H1 (cell line): ENCODE measurements around the gene PIEZO1. TPM values are rescaled to one million over a fixed set of nuclear protein-coding genes. Genes with fewer than 3 reads are reported as not detected.

Experiments
- POU5F1 ChIP-seq: IDR thresholded peaks from 2 replicates; pipeline ENCODE4 v1.6.1; 2011; ENCODE audit warnings: low read depth, mild to moderate bottlenecking, low read length, moderate library complexity
- polyA plus RNA-seq, 7 experiments: library from polyadenylated mRNA; depleted of rRNA in 3 of 7; stranded (reverse) in 5 of 7; unstranded in 2 of 7; fragments of >200 nt in 5 of 7; fragments of 200-250 nt in 2 of 7; gene quantifications; 1 replicate in 5 of 7; 2 replicates in 1 of 7; 4 replicates in 1 of 7; pipeline versions ENCODE4 v1.2.1 to v1.2.3, GENCODE V29; 2011 to 2013; ENCODE audit warnings: missing spikeins in 2 of 7, mixed read lengths in 2 of 7
- total RNA-seq: library from RNA; stranded (reverse); fragmentation: NEBNext Ultra II Directional; extraction: Animal tissue kit (Norgen Biotek cat#: 25700); gene quantifications from 2 replicates; pipeline ENCODE4 v1.2.1, GENCODE V29; 2021
- TF ChIP-seq, protein P1 (sequence below): IDR thresholded peaks from 2 replicates; pipeline ENCODE4 v1.6.1; 2012; ENCODE audit warnings: low read length, inconsistent platforms

Gene PIEZO1
- total and polyA plus RNA-seq, 2 of the 8 experiments (the other 6 are each of a cell fraction or from before 2014, with no cell fraction given), result 42.3 to 67.5 TPM

DNA sequence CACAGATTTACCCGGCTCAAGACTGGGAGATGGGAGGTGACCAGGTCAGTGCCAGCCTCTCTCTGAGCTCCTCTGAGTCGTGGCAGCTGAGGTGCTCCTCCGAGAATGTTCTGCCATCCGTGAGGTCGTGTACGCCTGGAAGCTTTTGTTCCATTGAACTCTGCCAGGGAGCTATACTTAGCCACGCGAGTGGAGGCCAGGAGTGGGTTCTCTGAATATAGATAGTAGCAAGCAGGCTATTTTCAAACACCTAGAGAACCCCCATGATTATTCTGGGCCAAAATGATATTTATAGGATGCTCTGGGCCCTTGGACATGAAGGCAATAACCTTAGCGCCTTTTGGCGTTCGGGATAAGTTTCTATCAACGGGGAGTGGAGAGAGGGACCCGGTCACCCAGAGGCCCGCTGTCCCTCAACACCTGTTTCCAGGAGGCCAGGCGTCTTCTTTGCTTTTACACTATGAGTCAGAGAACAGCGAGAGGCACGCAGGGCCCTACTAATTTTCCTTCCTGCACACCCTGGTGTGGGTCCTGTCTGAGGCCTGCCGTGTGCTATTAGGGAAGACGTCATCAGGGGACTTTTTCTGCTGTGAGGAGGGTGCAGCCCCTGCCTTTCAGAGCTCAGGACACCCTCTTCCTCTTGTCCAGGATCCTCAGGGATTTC lies 111.2 kb downstream of the PIEZO1 start (continued):
- TF ChIP-seq, protein P1, sequence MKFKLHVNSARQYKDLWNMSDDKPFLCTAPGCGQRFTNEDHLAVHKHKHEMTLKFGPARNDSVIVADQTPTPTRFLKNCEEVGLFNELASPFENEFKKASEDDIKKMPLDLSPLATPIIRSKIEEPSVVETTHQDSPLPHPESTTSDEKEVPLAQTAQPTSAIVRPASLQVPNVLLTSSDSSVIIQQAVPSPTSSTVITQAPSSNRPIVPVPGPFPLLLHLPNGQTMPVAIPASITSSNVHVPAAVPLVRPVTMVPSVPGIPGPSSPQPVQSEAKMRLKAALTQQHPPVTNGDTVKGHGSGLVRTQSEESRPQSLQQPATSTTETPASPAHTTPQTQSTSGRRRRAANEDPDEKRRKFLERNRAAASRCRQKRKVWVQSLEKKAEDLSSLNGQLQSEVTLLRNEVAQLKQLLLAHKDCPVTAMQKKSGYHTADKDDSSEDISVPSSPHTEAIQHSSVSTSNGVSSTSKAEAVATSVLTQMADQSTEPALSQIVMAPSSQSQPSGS, result no peak
- no peak for TF ChIP-seq POU5F1
